GM12878 (cell line): Measurements from ENCODE around the gene SVIL. TPM values are rescaled to one million over a fixed set of nuclear protein-coding genes. Genes with fewer than 3 reads are reported as not detected.

Experiments
- CBFB ChIP-seq: IDR thresholded peaks from 2 replicates; pipeline ENCODE4 v1.6.1; 2016; ENCODE audit warnings: antibody characterized with exemption, low read depth
- CREM ChIP-seq: IDR thresholded peaks from 2 replicates; pipeline ENCODE4 v1.6.1; 2014; ENCODE audit warnings: antibody characterized with exemption, low read depth
- CUX1 ChIP-seq: IDR thresholded peaks from 2 replicates; pipeline ENCODE4 v1.6.1; 2012; ENCODE audit warnings: improper control_type of control experiment, low read depth, low read length; ENCODE audit not compliant: insufficient replicate concordance
- E2F4 ChIP-seq: IDR thresholded peaks from 2 replicates; pipeline ENCODE4 v1.6.1; 2012; ENCODE audit warnings: low read depth, low read length, improper control_type of control experiment
- EGR1 ChIP-seq, 2 experiments: IDR thresholded peaks; 1 replicate in 1 of 2; 2 replicates in 1 of 2; pipeline ENCODE4 v1.6.1; 2011 to 2012; ENCODE audit warnings: low read depth in 2 of 2, low read length in 2 of 2, borderline replicate concordance in 1 of 2, mild to moderate bottlenecking in 1 of 2, moderate library complexity in 1 of 2
- KAT2A ChIP-seq: conservative IDR thresholded peaks from 2 replicates; pipeline ENCODE4 v1.6.1; 2011; ENCODE audit warnings: low read depth, low read length; ENCODE audit not compliant: control insufficient read depth
- MYB ChIP-seq: fragments of 150-350 bp; IDR thresholded peaks from 2 replicates; pipeline ENCODE4 v1.6.1; 2014; ENCODE audit warnings: mild to moderate bottlenecking, low read depth, low read length, borderline replicate concordance
- RELB ChIP-seq: fragments of 450-650 bp; IDR thresholded peaks from 2 replicates; pipeline ENCODE4 v1.6.1; 2017; ENCODE audit warnings: low read depth, mild to moderate bottlenecking, moderate library complexity
- polyA plus RNA-seq, 11 experiments: library from polyadenylated mRNA; depleted of rRNA in 4 of 11; unstranded in 6 of 11; stranded (reverse) in 5 of 11; fragments of >200 nt; fragmentation: Nextera tagmentation in 4 of 11; fragmentation: Illumina TruSeq in 1 of 11; extraction: Ambion mirVana in 4 of 11; extraction: Trizol in 1 of 11; gene quantifications; 1 replicate in 1 of 11; 2 replicates in 10 of 11; pipeline versions ENCODE4 v1.2.1 to v1.2.3, GENCODE V29; 2011 to 2016; ENCODE audit warnings: inconsistent platforms in 2 of 11, missing spikeins in 2 of 11, low read depth in 1 of 11
- total RNA-seq, 4 experiments: library from RNA; depleted of rRNA in 3 of 4; stranded (reverse); fragments of >200 nt in 3 of 4; fragmentation: Illumina TruSeq in 1 of 4; extraction: Trizol in 1 of 4; gene quantifications; 2 replicates each; pipeline versions ENCODE4 v1.2.1 to v1.2.3, GENCODE V29; 2013 to 2021

Gene SVIL
- total and polyA plus RNA-seq, 10 of the 15 experiments (the other 5 are each of a cell fraction or from before 2014, with no cell fraction given), result 0.22 to 1.9 (median 0.87) TPM

GRCh38 chr10:29479981-29480954 lies 154.5 kb downstream of the SVIL start (continued):
- no peak for TF ChIP-seq CUX1
- TF ChIP-seq CBFB, result no peak
- no peak for TF ChIP-seq KAT2A
- TF ChIP-seq MYB, result no peak
- TF ChIP-seq E2F4, result no peak
- no peak for TF ChIP-seq EGR1 (IDR thresholded peaks at IDR 0.05; ENCODE audit: borderline replicate concordance in 1 of 2, low read depth in 2 of 2, low read length in 2 of 2)
- no peak for TF ChIP-seq CREM
- TF ChIP-seq RELB, result no peak
